ENCODE data around the gene DEPP1. TPM values are rescaled to one million over a fixed set of nuclear protein-coding genes. Genes with fewer than 3 reads are reported as not detected.

DEPP1 gene
- polyA plus RNA-seq, 3 donors = not detected

GRCh38 chr10:44972874-44973306 is 5.7 kb downstream of the DEPP1 start:
- Histone ChIP-seq H2AFZ (ENCODE audit: insufficient read depth, low read depth, low read length, poor library complexity, severe bottlenecking) (no peak overlapping the region), H3K4me3 (replicated peaks in 1 of 3; ENCODE audit: low read depth in 2 of 3, low read length in 3 of 3) (peak overlapping the region in 1 of 3 experiments; percentile 63), H3K27me3 (ENCODE audit: control insufficient read depth in 2 of 2, insufficient read depth in 2 of 2, low read length in 2 of 2) (no peaks in the 10 kb centered on the region), H3K4me1 (ENCODE audit: control insufficient read depth in 1 of 2, insufficient read depth in 2 of 2, low read length in 2 of 2) (peaks cover 72 to 87% of the 10 kb centered on the region in 2 donors), H3K79me2 (ENCODE audit: insufficient read depth, low read length) (peaks cover 81% of the 10 kb centered on the region), H4K20me1 (ENCODE audit: insufficient read depth, low read length) (peaks cover 25% of the 10 kb centered on the region), H3K9ac (ENCODE audit: insufficient read depth, low read length, poor library complexity, severe bottlenecking) (peak overlapping the region; percentile 28), H3K27ac (ENCODE audit: low read depth in 1 of 2, low read length in 2 of 2) (peak overlapping the region; percentile 73 to 81), H3K36me3 (replicated peaks in 1 of 2; ENCODE audit: control insufficient read depth in 1 of 2, insufficient read depth in 2 of 2, low read length in 2 of 2) (peaks cover 61 to 65% of the 10 kb centered on the region in 2 donors), H3K9me3 (replicated peaks in 1 of 2; ENCODE audit: control insufficient read depth in 1 of 2, insufficient read depth in 1 of 2, low read length in 2 of 2) (no peaks in the 10 kb centered on the region), H3K4me2 (replicated peaks; ENCODE audit: extremely low read depth, low read length, poor library complexity, severe bottlenecking) (peak overlapping the region; percentile 64)
- H3K4me3 Mint-ChIP-seq = no peak overlapping the region
- H3K36me3 Mint-ChIP-seq = peaks cover 55 to 71% of the 10 kb centered on the region in 2 donors
- intact Hi-C loops (cut with micrococcal nuclease) = no loop called here
- peaks cover 0 to 3% (median 0%) of the 10 kb centered on the region in 7 donors for H3K9me3 Mint-ChIP-seq
- peak overlapping the region; percentile 80 to 92 (median 91) for H3K27ac Mint-ChIP-seq
- DNase-seq = no peak
- 98% methylated on average over 5 of the region's 6 CpGs for WGBS (ENCODE audit: insufficient coverage)
- no peaks in the 10 kb centered on the region for H3K27me3 Mint-ChIP-seq (ENCODE audit: low read depth in 3 of 3)
- H3K4me1 Mint-ChIP-seq = peaks cover 79% of the 10 kb centered on the region
- TF ChIP-seq CTCF (IDR thresholded peaks at IDR 0.05) = no peak

GRCh38 chr10:44971935-44972757 is 6.5 kb downstream of the DEPP1 start:
- no peak overlapping the region for H2AFZ ChIP-seq (ENCODE audit: insufficient read depth, low read depth, low read length, poor library complexity, severe bottlenecking)
- H3K27me3 ChIP-seq (ENCODE audit: control insufficient read depth in 2 of 2, insufficient read depth in 2 of 2, low read length in 2 of 2) = no peaks in the 10 kb centered on the region
- intact Hi-C loops (cut with micrococcal nuclease) = no loop called here
- Mint-ChIP-seq H3K4me3 (peak overlapping the region in 1 of 2 donors; percentile 26), H3K27ac (peak overlapping the region; percentile 80 to 92 (median 90)), H3K9me3 (peaks cover 0 to 3% (median 0%) of the 10 kb centered on the region in 7 donors), H3K27me3 (ENCODE audit: low read depth in 3 of 3) (no peaks in the 10 kb centered on the region), H3K4me1 (peaks cover 83% of the 10 kb centered on the region), H3K36me3 (peaks cover 54 to 67% of the 10 kb centered on the region in 2 donors)
- TF ChIP-seq CTCF (IDR thresholded peaks at IDR 0.05) = no peak
- peaks cover 73% of the 10 kb centered on the region for H3K79me2 ChIP-seq (ENCODE audit: insufficient read depth, low read length)
- no peak for DNase-seq
- peaks cover 23% of the 10 kb centered on the region for H4K20me1 ChIP-seq (ENCODE audit: insufficient read depth, low read length)
- no peaks in the 10 kb centered on the region for H3K9me3 ChIP-seq (replicated peaks in 1 of 2; ENCODE audit: control insufficient read depth in 1 of 2, insufficient read depth in 1 of 2, low read length in 2 of 2)
- H3K27ac ChIP-seq (ENCODE audit: low read depth in 1 of 2, low read length in 2 of 2) = peak overlapping the region; percentile 73 to 81
- peaks cover 54 to 57% of the 10 kb centered on the region in 2 donors for H3K36me3 ChIP-seq (replicated peaks in 1 of 2; ENCODE audit: control insufficient read depth in 1 of 2, insufficient read depth in 2 of 2, low read length in 2 of 2)
- peak overlapping the region; percentile 28 for H3K9ac ChIP-seq (ENCODE audit: insufficient read depth, low read length, poor library complexity, severe bottlenecking)
- peaks cover 79 to 87% of the 10 kb centered on the region in 2 donors for H3K4me1 ChIP-seq (ENCODE audit: control insufficient read depth in 1 of 2, insufficient read depth in 2 of 2, low read length in 2 of 2)
- peak overlapping the region; percentile 58 for H3K4me2 ChIP-seq (replicated peaks; ENCODE audit: extremely low read depth, low read length, poor library complexity, severe bottlenecking)
- 100% methylated on average over 3 of the region's 12 CpGs for WGBS (ENCODE audit: insufficient coverage)
- H3K4me3 ChIP-seq (replicated peaks in 1 of 3; ENCODE audit: low read depth in 2 of 3, low read length in 3 of 3) = peak overlapping the region in 1 of 3 experiments; percentile 55
